Measurements from ENCODE around the gene TMEM170A.

The TMEM170A gene

GRCh38 chr16:75398333-75398732 lies 66.2 kb downstream of the TMEM170A start:
- DNase-seq = no peak

GRCh38 chr16:75394941-75395340 lies 69.5 kb downstream of the TMEM170A start:
- no peak for DNase-seq
